Common myeloid progenitor, CD34-positive (primary cell): ENCODE results near the gene TMEM190.

Experiments used
- CTCF ChIA-PET: fragments of 350-600 bp; sonication (Branson Sonifier 250); formaldehyde crosslinking; loops from one replicate; lab custom pipeline; 2021; ENCODE audit warnings: antibody characterized with exemption; lab: Charles Lee
- POLR2A ChIA-PET: fragments of 350-600 bp; sonication (Branson Sonifier 250); formaldehyde crosslinking; loops from one replicate; lab custom pipeline; 2021; ENCODE audit warnings: antibody characterized with exemption; lab: Charles Lee
- DNase-seq, 3 donors: peaks; one replicate each; pipeline versions ENCODE4 v3.0.0 to v3.0.0-alpha.2; 2013
- H3K27ac ChIP-seq, 2 experiments: 1 replicate in 1 of 2; 2 replicates in 1 of 2; pipeline ENCODE4 v1.7.0; 2013; ENCODE audit warnings: inconsistent platforms in 2 of 2, low read length in 2 of 2, mild to moderate bottlenecking in 2 of 2, low read depth in 1 of 2, moderate library complexity in 1 of 2; ENCODE audit not compliant: severe bottlenecking in 2 of 2, insufficient read depth in 1 of 2, poor library complexity in 1 of 2
- H3K27me3 ChIP-seq, 5 experiments: replicated peaks in 2 of 5; 1 replicate in 3 of 5; 2 replicates in 2 of 5; pipeline versions ENCODE4 v1.6.1 to v1.7.0; 2013; ENCODE audit warnings: low read length in 4 of 5, mild to moderate bottlenecking in 2 of 5, moderate library complexity in 2 of 5, inconsistent platforms in 1 of 5; ENCODE audit not compliant: insufficient read depth in 5 of 5, control insufficient read depth in 4 of 5
- H3K36me3 ChIP-seq, 4 experiments: 1 replicate in 2 of 4; 2 replicates in 2 of 4; pipeline versions ENCODE4 v1.6.1 to v1.7.0; 2013; ENCODE audit warnings: low read length in 3 of 4, control low read depth in 1 of 4, mild to moderate bottlenecking in 1 of 4; ENCODE audit not compliant: control insufficient read depth in 4 of 4, insufficient read depth in 4 of 4
- H3K4me1 ChIP-seq, 4 experiments: 1 replicate in 3 of 4; 2 replicates in 1 of 4; pipeline versions ENCODE4 v1.6.1 to v1.7.1; 2013; ENCODE audit warnings: low read length in 3 of 4, mild to moderate bottlenecking in 3 of 4, control low read depth in 1 of 4, inconsistent platforms in 1 of 4, moderate library complexity in 1 of 4; ENCODE audit not compliant: control insufficient read depth in 4 of 4, insufficient read depth in 4 of 4; ENCODE audit errors: control extremely low read depth in 1 of 4
- H3K4me3 ChIP-seq, 7 experiments: 1 replicate in 4 of 7; 2 replicates in 3 of 7; pipeline versions ENCODE4 v1.5.1 to v1.7.0; 2013; ENCODE audit warnings: mild to moderate bottlenecking in 7 of 7, low read length in 6 of 7, moderate library complexity in 6 of 7, inconsistent platforms in 2 of 7, low read depth in 2 of 7, control low read depth in 1 of 7; ENCODE audit not compliant: insufficient read depth in 4 of 7, control insufficient read depth in 1 of 7; ENCODE audit errors: extremely low read depth in 1 of 7
- H3K9me3 ChIP-seq, 5 experiments: 1 replicate in 4 of 5; 2 replicates in 1 of 5; pipeline versions ENCODE4 v1.6.1 to v1.7.1; 2013; ENCODE audit warnings: low read length in 4 of 5, mild to moderate bottlenecking in 2 of 5, inconsistent platforms in 1 of 5, low read depth in 1 of 5, moderate library complexity in 1 of 5; ENCODE audit not compliant: control insufficient read depth in 4 of 5, insufficient read depth in 2 of 5; ENCODE audit errors: control extremely low read depth in 1 of 5
- WGBS: methylation state at CpG from one replicate; pipeline ENCODE4 v1.1.5; 2013; ENCODE audit not compliant: insufficient coverage; 5-methylcytosine and 5-hydroxymethylcytosine counted together

Gene TMEM190

GRCh38 chr19:55339889-55340783, 36.5 kb upstream of the TMEM190 start:
- DNase-seq: peak in 2 of 3 donors; percentile 9 to 30
- H3K4me1 ChIP-seq: peaks cover 0 to 27% (median 25%) of the 10 kb centered on the region in 4 experiments
- POLR2A ChIA-PET: interaction anchor here (0.6 to 1.8 kb wide), 8 partner anchors 15 to 84 kb away, joined by 5 to 15 read pairs (median 8); partner anchors contain the start of genes PPP6R1, RPL28, TMEM150B and TMEM238
- CTCF ChIA-PET: interaction anchor here (0.7 to 1.8 kb wide), 11 partner anchors 10 to 79 kb away, joined by 3 to 19 read pairs (median 4); partner anchors contain the start of gene TMEM238
- no peaks in the 10 kb centered on the region for H3K9me3 ChIP-seq
- peaks cover 2 to 23% (median 14%) of the 10 kb centered on the region in 4 experiments for H3K36me3 ChIP-seq
- H3K27me3 ChIP-seq: no peaks in the 10 kb centered on the region
- H3K27ac ChIP-seq: peak overlapping the region; percentile 81 to 91
- H3K4me3 ChIP-seq: peak overlapping the region; percentile 48 to 85 (median 81)
- 3% methylated on average over 36 of the region's 44 CpGs for WGBS

GRCh38 chr19:55340784-55341147, 35.9 kb upstream of the TMEM190 start:
- Histone ChIP-seq H3K9me3 (no peaks in the 10 kb centered on the region), H3K27me3 (no peaks in the 10 kb centered on the region), H3K4me1 (peaks cover 0 to 27% (median 25%) of the 10 kb centered on the region in 4 experiments), H3K36me3 (peaks cover 2 to 27% (median 15%) of the 10 kb centered on the region in 4 experiments), H3K4me3 (peak overlapping the region; percentile 48 to 85 (median 81)), H3K27ac (peak overlapping the region in 1 of 2 experiments; percentile 91)
- WGBS: 0% methylated on average over 11 of the region's 24 CpGs
- ChIA-PET POLR2A (interaction anchor here (0.6 to 1.1 kb wide), 2 partner anchors 44 to 83 kb away, joined by 4 to 7 read pairs; no protein-coding TSS in a partner anchor), CTCF (interaction anchor here (0.5 to 1.4 kb wide), 4 partner anchors 11 to 1229 kb away, joined by 3 to 7 read pairs (median 4); no protein-coding TSS in a partner anchor)
- peak in 2 of 3 donors; percentile 35 to 52 for DNase-seq

GRCh38 chr19:55341171-55341588, 35.4 kb upstream of the TMEM190 start:
- H3K27ac ChIP-seq: peak overlapping the region in 1 of 2 experiments; percentile 91
- H3K27me3 ChIP-seq: no peaks in the 10 kb centered on the region
- no peaks in the 10 kb centered on the region for H3K9me3 ChIP-seq
- ChIA-PET POLR2A (interaction anchor here (0.6 to 1.1 kb wide), 2 partner anchors 43 to 83 kb away, joined by 4 to 7 read pairs; no protein-coding TSS in a partner anchor), CTCF (interaction anchor here (0.5 to 1.4 kb wide), 3 partner anchors 10 to 1229 kb away, joined by 3 to 7 read pairs (median 4); no protein-coding TSS in a partner anchor)
- H3K4me3 ChIP-seq: peak overlapping the region in 6 of 7 experiments; percentile 48 to 85 (median 82)
- 0% methylated on average over 3 of the region's 15 CpGs for WGBS
- DNase-seq: peak in 2 of 3 donors; percentile 52
- H3K36me3 ChIP-seq: peaks cover 2 to 31% (median 16%) of the 10 kb centered on the region in 4 experiments
- H3K4me1 ChIP-seq: peaks cover 0 to 27% (median 25%) of the 10 kb centered on the region in 4 experiments

GRCh38 chr19:55341595-55342531, 34.8 kb upstream of the TMEM190 start:
- Histone ChIP-seq H3K4me3 (peak overlapping the region in 5 of 7 experiments; percentile 7 to 85 (median 46)), H3K36me3 (peaks cover 2 to 31% (median 20%) of the 10 kb centered on the region in 4 experiments), H3K9me3 (no peaks in the 10 kb centered on the region), H3K27me3 (no peaks in the 10 kb centered on the region), H3K27ac (no peak overlapping the region), H3K4me1 (peaks cover 0 to 27% (median 25%) of the 10 kb centered on the region in 4 experiments)
- ChIA-PET POLR2A (interaction anchor here (1.1 kb wide), 1 partner anchor 43 kb away, joined by 4 read pairs; no protein-coding TSS in a partner anchor), CTCF (interaction anchor here (0.9 to 1.4 kb wide), 2 partner anchors 10 to 18 kb away, joined by 3 to 7 read pairs; no protein-coding TSS in a partner anchor)
- DNase-seq: no peak
- 96% methylated on average over 48 of the region's 50 CpGs for WGBS

GRCh38 chr19:55344444-55344843, 32.2 kb upstream of the TMEM190 start:
- no peaks in the 10 kb centered on the region for H3K9me3 ChIP-seq
- CTCF ChIA-PET: no interaction called here
- no peak for DNase-seq
- 95% methylated on average over 8 of the region's 9 CpGs for WGBS
- H3K4me1 ChIP-seq: peaks cover 0 to 18% (median 16%) of the 10 kb centered on the region in 4 experiments
- no peaks in the 10 kb centered on the region for H3K27me3 ChIP-seq
- no peak overlapping the region for H3K27ac ChIP-seq
- H3K4me3 ChIP-seq: no peak overlapping the region
- POLR2A ChIA-PET: no interaction called here
- peaks cover 2 to 38% (median 25%) of the 10 kb centered on the region in 4 experiments for H3K36me3 ChIP-seq

- no peak overlapping the region for H3K4me3 ChIP-seq
- DNase-seq: no peak
- no peak overlapping the region for H3K27ac ChIP-seq
- CTCF ChIA-PET: no interaction called here
- POLR2A ChIA-PET: no interaction called here
- no peaks in the 10 kb centered on the region for H3K27me3 ChIP-seq
- H3K9me3 ChIP-seq: no peaks in the 10 kb centered on the region
- H3K4me1 ChIP-seq: peaks cover 0 to 16% (median 13%) of the 10 kb centered on the region in 4 experiments
- H3K36me3 ChIP-seq: peaks cover 2 to 38% (median 25%) of the 10 kb centered on the region in 4 experiments
- WGBS: 98% methylated on average over 20 of the region's 22 CpGs
Observed at GRCh38 chr19:55345101-55345817, 31.4 kb upstream of the TMEM190 start.
